ENCODE results near the gene HEPN1.
A peak's percentile ranks its signal among the peaks of the same experiment; 100 is the strongest.
"Not testable (repeated sequence)": the region's sequence is repeated elsewhere in the genome, so short reads cannot be mapped to it uniquely, and the experiment has no call there.

HEPN1 gene

GRCh38 chr11:124944565-124944964 lies 25.5 kb downstream of the HEPN1 start:
- no peak for DNase-seq

- DNase-seq = no peak
These were observed 26.8 kb downstream of the HEPN1 start for GRCh38 chr11:124945826-124946225.

- no peak for DNase-seq
These were observed 27.7 kb downstream of the HEPN1 start for GRCh38 chr11:124946735-124947141.

GRCh38 chr11:124950601-124951330 lies 31.7 kb downstream of the HEPN1 start:
- no peak for DNase-seq

- DNase-seq = no peak
These were observed 32.3 kb downstream of the HEPN1 start for GRCh38 chr11:124951341-124951740.

GRCh38 chr11:124953753-124954589 lies 34.9 kb downstream of the HEPN1 start, which contains the start of gene CCDC15:
Gene CCDC15 (plus strand): TSS chr11:124954202. CDS start chr11:124954733, 531 bp downstream.
- peak; percentile 91 for DNase-seq

- DNase-seq = no peak
These were observed 35.5 kb downstream of the HEPN1 start for GRCh38 chr11:124954590-124954955.

- no peak for DNase-seq
These were observed 36.0 kb downstream of the HEPN1 start for GRCh38 chr11:124955035-124955434.

GRCh38 chr11:124961972-124962609 lies 43.0 kb downstream of the HEPN1 start:
- no peak for DNase-seq

- DNase-seq = not testable (repeated sequence)
These were observed 49.1 kb downstream of the HEPN1 start for GRCh38 chr11:124968197-124968596.

All from activated CD4-positive, alpha-beta T cell treated with anti-CD3 and anti-CD28 coated beads for 1 hour (primary cell).